ENCODE results near the gene TAF3. TPM values are rescaled to one million over a fixed set of nuclear protein-coding genes. Genes with fewer than 3 reads are reported as not detected.

The TAF3 gene
- polyA plus RNA-seq, 1 of the 3 experiments (the other 2 are of a cell fraction): 2.4 TPM

- TF ChIP-seq CTCF (IDR thresholded peaks at IDR 0.05) (no peak), ZBTB33 (IDR thresholded peaks at IDR 0.05; ENCODE audit: borderline replicate concordance, low read depth) (no peak), MEF2A (IDR thresholded peaks at IDR 0.05; ENCODE audit: borderline replicate concordance, low read depth) (no peak), MXI1 (IDR thresholded peaks at IDR 0.05; ENCODE audit: low read depth, low read length) (no peak), GATA2 (CRISPR knock-in tag; IDR thresholded peaks at IDR 0.05) (no peak)
Measured at GRCh38 chr10:8036506-8037198, 218.3 kb downstream of the TAF3 start (continued).

- Histone ChIP-seq H2AFZ (ENCODE audit: low read depth) (no peak overlapping the region), H3F3A (replicated peaks; ENCODE audit: insufficient read depth) (no peaks in the 10 kb centered on the region)
Measured at GRCh38 chr10:8037199-8037801, 219.0 kb downstream of the TAF3 start.

More at GRCh38 chr10:8037199-8037801, 219.0 kb downstream of the TAF3 start:
- TF ChIP-seq MEF2A (IDR thresholded peaks at IDR 0.05; ENCODE audit: borderline replicate concordance, low read depth): no peak
- no peak for TF ChIP-seq POLR2AphosphoS5 (IDR thresholded peaks at IDR 0.05; ENCODE audit: low read depth, low read length)
- no peak for TF ChIP-seq RXRA (IDR thresholded peaks at IDR 0.05; ENCODE audit: borderline replicate concordance, low read depth)
- no peak for TF ChIP-seq MAX (IDR thresholded peaks at IDR 0.05; ENCODE audit: low read depth)
- TF ChIP-seq TAF1 (IDR thresholded peaks at IDR 0.05; ENCODE audit: borderline replicate concordance, low read depth, low read length): no peak
- WGBS (ENCODE audit: low lambda C conversion rate): 81% methylated on average over 32 of the region's 32 CpGs
- H3K79me2 ChIP-seq (ENCODE audit: insufficient read depth): no peaks in the 10 kb centered on the region
- H3K4me2 ChIP-seq: no peak overlapping the region
- no peak overlapping the region for H3K27ac ChIP-seq (ENCODE audit: low read depth in 2 of 2, low read length in 1 of 2)
- POLR2A ChIA-PET: no interaction called here
- no peak for DNase-seq
- H3K9me2 ChIP-seq: no peaks in the 10 kb centered on the region
- no peak overlapping the region for H3K9ac ChIP-seq
- H3K36me3 ChIP-seq (replicated peaks in 1 of 2; ENCODE audit: control insufficient read depth in 1 of 2, insufficient read depth in 2 of 2, low read length in 1 of 2): no peaks in the 10 kb centered on the region
- no peak overlapping the region for H3K4me3 ChIP-seq (ENCODE audit: low read depth in 2 of 2, low read length in 1 of 2)
- H3K4me1 ChIP-seq (ENCODE audit: control insufficient read depth in 1 of 2, insufficient read depth in 2 of 2, low read depth in 1 of 2, low read length in 1 of 2): no peaks in the 10 kb centered on the region; a peak in 1 of 4 replicates
- no peaks in the 10 kb centered on the region for H3K27me3 ChIP-seq (ENCODE audit: insufficient read depth)
- no peaks in the 10 kb centered on the region for H3K9me3 ChIP-seq
- CTCF ChIA-PET: no interaction called here
- no peaks in the 10 kb centered on the region for H4K20me1 ChIP-seq (ENCODE audit: insufficient read depth)
